ENCODE data around the gene DAPK2.

The DAPK2 gene

DNA sequence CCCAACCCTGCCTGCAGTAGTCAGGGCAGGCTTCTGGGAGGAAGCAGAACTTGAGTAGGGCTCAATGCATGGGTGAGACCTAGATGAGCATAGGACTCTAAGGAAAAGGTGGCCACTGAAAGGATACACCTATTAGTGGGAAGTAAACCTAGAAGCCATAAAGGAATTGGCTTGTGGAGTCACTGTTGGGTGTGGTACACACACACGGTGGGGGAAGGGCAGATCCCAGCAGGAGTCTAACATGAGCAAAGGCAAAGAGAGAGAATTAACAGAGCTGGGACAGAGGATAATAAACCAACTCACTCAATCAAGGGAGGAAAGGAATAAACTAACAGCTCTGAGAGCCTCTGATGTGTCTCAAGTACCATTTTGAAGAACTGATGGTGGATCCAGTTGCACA, 23.1 kb downstream of the DAPK2 start:
- no peak for ATAC-seq

DNA sequence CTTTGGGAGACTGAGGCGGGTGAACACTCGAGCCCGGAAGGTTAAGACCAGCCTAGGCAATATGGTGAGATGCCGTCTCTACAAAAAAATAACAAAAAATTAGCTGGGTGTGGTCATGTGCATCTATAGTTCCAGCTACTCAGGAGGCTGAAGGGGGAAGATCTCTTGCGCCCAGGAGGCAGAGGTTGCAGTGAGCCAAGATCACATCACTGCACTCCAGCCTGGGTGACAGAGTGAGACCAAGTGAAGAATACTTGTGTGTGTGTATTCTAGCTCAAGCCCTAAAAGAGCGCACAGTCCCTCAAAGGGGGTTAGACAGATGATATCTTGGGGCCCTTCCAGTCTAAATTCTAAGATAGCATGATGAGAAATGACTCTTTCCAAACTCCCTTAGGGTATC, 23.7 kb downstream of the DAPK2 start:
- no peak for ATAC-seq

DNA sequence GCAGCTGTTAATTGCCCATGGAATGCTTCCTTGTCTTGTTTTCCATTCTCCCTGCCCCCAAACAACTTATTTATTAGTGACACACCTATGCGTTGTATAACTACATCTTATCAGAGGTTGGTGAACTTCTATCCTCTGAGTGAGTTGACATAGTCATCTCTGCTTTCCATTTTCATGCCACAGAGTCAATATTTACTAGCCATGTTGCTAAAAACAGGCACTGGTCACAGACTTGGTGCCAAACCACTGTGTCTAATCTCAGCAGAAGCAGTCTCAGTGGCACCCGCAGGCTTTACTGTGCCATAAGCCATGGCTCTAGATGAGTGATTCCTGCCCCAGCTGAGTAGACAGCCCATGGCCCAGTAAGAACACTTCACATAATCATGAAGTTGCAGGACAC, 26.5 kb downstream of the DAPK2 start:
- no peak for ATAC-seq

DNA sequence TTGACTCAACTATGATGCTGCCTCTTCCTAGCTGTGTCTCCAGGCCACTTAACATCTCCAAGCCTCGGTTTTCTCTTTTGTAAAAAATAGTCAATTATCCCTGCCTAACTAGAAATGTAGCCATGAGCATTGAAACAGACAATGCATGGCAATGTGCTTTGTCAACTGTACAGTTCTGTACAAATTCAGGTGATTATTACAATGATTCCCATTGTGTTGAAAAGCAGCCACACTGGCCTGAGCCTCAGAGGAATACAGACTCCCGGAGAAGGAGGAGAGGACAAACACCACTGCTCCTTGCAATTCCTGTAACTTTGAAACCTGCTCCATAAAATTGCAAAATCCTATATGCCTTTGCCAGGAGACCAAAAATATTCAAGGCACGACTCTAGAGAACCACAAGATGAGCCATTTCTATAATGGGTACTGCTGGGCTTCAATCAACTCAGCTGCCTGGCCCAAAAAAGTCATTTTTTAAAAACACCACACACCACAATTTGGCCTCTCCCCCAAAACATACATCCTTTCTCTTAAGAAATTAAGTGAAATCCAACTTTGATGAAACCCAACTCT, 28.6 kb downstream of the DAPK2 start:
- no peak for ATAC-seq

DNA sequence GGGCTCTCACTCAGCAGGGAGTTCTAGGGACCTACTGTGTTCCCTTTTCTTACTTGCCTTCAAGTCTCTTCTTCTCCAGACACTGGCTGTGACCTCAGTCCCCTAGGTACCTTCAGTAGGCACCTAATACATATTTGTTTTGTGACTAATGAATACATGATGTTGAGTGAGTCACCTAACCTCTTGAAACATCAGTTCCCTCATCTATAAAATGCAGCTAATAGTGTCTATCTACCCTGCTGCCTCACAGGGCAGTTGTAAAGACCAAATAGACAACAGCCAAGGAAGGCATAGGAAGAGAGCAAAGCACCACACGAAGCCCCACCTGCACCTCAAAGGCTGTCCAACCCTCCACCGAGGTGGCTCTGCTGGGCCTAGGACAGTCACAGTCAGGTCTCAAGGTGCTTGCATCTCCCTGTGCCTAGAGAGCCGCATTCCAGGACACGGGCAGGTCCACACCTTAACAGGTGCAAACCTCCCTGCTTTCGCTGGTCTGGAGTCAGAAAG, 29.1 kb downstream of the DAPK2 start:
- peak; percentile 38 to 80 for ATAC-seq

DNA sequence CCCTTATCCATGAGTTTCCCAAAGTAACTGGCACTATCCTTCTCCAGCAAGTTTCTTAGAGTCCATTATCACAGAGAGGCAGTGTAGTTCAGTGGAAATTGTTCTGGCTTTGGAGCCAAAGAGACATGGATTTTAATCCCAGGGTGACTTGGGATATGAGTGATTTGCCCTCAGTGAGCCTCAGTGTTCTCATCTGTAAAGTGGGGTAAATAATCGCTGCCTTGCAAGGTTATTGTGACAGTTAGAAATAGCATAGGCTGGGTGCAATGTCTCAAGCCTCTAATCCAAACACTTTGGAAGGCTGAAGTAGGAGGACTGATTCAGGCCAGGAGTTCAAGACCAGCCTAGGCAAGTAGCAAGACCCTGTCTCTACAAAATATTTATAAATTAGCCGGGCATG, 30.0 kb downstream of the DAPK2 start:
- no peak for ATAC-seq

DNA sequence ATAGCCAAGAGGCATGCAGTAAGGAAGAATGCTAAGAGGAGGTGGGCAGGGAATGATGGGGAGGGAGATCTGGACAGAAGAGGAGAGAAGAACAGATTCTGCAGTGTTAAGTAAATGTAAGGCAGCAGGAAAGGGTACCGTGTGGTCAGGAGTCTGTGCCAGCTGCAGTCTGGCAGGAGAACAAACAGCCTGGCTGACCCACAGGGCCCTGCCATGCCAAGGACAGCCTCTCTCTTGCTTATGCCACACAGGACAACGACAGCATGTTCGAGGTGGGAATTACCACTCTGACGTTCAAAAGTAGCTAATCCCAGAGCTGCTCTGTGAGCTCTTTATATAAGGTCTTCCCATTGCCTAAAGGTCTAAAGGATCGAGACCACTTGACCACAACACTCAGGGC, 31.3 kb downstream of the DAPK2 start:
- ATAC-seq, result no peak

DNA sequence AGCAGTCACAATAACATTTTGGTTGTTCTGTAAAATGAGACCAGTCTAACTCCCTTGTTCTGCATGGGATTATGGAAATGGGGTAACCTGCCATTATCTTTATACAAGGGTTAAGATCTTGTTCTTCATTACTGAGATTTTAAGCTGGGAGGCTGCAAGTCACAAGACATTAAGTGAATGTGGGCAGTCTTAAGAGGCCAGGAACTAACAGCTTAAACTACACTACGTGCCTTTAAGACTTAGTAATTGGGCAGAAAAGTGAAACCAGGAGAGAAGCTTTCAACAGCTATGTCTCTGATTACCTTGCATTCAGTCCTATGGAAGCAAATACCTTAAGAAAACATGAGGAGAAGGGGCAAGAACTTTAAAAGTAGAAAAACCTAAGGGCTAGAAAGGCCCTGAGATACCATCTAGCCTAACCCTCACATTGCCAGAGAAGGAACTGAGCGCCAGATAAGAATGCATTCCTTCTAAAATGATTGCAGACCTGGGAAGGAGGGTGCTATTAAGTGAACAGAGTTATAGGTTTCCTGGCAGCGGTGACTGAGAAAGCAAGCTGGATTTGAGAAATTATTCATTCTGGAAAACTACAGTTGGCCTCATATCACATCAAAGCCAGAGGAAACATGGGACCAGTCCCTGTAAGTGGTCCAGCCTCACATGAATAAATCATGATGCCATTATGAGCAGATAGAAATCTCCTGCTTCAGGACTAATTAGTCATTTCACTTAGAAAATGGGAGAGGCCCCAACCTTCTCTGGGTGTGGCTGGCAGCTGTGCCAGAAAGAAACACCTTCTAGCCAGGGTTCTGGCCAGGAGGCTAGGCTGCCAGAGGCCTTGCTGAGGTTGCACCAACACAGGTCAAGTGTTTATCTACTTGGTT, 32.9 kb downstream of the DAPK2 start:
- ATAC-seq, result no peak

DNA sequence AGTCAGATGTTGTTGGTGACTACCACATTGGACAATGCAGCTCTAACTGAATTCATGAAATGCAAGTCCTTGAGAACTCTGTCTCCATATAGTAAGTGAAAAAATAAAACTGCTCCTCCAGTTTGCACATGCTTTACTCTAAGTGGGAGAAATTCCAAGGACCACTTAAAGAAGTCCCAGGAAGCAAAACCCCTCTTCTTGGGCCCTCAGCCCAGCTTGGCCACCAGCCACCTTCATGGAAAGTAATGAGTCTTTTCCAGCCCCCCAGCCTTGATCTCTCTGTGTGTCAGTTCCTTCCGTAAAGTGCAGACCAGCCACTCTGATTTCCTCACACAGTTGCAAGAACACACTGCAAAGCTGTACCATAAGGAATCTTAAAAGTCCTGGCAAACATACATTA, 34.5 kb downstream of the DAPK2 start:
- no peak for ATAC-seq

DNA sequence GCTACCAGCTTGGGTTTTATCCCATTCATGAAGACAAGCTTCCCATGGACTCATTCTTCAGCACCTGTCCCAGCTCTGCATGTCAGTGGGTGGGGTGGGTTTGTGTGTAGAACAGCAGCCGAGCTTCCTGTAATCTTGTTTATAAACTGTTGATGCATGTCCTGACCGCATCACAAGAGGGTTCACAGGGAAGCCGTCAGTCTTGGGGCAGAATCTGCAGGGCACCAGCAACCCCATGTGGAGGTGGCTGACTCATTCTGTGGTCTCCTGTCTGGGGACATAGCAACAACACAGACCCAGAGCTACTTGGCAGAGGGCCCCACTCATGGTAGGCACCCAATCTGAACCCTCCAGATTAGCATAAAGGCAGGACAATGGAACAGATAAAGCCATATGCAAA, 35.6 kb downstream of the DAPK2 start:
- ATAC-seq, result peak; percentile 76 to 78

DNA sequence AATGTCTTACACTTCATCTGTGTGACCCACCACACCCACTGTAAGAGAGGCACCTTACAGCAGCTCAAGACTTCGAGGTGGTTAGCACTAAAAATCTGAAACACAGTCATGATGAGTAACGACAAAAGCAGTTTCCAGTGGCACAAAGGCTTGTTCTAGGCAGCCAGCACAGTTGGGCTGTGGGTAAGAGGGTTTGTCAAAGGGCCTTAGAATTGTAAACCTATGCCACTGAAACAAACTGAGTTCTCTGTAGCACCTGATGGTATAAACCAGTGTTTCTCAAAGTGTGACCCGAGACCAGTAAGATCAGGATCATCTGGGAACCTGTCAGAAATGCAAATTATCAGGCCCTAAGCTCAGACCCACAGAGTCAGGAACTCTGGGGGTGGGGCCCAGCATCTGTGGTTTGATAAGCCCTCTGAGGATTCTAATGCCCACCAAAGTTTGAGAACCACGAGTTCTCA, 36.5 kb downstream of the DAPK2 start:
- ATAC-seq, result peak; percentile 81 to 89

DNA sequence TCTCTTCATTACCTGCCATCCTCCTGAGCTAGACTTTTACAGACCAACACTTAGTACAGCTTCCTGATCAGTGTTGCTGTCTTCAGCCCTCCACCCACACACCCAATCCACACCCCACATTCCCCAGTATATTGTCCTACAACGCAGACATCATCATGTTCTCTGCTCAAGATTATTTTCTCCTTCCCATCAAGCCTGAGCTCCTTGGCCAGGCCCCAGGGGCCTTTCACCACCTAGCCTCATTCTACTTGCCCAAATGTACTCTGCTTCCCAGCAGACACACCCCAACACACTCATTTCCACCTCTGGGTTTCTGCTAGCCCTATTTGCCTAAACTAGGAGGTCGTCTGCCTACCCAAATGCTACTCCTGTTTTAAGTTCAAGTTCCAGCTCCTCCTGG, 37.0 kb downstream of the DAPK2 start:
- no peak for ATAC-seq

DNA sequence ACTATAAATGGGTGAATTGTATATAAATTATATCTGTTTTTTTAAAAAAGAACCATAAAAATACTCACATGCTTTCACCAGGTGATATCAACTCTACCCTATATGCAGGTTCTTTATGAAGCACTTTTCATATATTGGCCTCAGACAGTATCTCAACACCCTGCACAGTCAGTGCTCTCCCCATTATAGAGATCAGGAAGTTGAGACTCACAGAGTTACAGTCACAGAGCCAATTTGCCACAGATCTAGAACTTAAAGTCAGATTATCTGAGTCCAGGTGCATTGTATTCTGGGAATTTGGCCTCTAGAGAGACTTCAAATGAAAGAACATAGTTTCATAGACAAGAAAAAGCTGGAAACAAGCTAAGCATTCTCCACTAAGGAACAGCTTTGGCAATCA, 38.1 kb downstream of the DAPK2 start:
- ATAC-seq, result no peak

DNA sequence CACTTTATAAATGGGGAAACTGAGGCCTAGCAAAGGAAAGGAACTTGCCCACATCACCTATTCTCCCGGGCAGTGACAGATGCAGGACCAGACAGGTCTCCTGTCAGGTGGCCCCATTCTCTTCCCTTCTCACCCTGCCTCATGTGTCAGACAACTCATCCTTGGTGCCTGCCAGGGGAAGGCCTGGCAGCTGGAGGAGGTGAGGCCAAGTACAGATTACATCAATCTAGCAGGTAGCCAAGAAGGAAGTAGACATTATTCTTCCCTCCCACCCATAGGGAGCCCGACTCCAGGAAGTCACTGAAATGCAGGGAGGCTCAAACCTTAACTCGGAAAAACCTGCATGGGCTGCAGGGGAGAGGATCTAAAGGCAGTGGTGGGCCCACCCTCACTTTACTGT, 39.6 kb downstream of the DAPK2 start:
- no peak for ATAC-seq

DNA sequence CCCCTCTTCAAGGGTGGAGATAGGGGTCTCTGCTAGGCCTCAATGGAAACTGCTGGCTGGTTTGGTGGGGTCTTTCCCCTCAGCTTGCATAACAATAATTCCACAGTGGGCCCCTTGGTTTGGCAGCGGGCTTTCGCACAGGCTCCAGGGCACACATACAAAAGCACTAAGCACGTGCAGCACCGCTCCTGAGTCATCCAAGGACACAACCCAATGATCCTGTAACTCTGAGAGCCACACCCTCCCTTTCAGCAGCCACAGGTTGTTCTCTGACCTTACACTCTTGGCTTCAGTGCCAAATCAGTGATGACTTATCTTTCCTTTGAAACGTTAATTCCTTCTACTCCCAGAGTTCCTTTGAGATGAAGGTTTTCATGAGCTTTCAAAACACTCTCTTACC, 41.7 kb downstream of the DAPK2 start:
- no peak for ATAC-seq

DNA sequence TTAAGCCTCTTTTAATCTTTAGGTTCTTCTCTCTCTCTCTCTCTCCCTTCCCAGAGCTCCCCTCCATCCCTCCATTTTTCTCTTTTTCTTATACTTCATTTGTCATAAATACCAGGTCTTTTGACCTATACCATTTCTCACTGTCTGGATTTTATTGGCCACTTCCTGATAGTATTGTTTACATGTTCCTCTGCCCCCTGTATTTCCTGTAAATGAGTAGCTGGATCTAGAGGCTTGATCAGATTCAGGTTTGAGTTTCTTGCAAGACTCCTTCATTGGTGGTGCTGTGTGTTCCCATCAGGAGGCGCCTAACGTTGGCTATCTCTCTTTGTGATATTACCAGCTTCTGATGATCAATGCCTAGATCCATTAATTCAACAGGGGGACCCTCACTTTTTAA, 42.2 kb downstream of the DAPK2 start:
- no peak for ATAC-seq

DNA sequence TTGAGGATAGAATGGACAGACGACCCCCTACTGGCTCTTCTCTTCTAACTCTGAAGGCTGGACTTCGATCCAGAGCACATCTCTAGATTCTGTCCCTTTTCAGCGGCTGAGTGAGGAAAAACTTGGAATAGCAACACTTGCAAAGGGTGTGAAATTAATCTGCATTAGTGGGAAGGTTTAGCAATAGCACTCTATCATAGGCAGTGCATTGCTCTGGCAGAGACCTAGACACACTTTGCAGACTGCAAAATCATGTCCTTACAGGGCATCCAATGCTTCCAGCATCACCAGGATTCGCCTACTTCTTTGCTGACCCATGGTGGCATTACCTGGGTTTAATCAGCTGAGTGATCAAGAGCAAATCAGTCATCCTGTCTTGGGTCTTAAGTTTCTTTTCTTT, 43.1 kb downstream of the DAPK2 start:
- no peak for ATAC-seq

DNA sequence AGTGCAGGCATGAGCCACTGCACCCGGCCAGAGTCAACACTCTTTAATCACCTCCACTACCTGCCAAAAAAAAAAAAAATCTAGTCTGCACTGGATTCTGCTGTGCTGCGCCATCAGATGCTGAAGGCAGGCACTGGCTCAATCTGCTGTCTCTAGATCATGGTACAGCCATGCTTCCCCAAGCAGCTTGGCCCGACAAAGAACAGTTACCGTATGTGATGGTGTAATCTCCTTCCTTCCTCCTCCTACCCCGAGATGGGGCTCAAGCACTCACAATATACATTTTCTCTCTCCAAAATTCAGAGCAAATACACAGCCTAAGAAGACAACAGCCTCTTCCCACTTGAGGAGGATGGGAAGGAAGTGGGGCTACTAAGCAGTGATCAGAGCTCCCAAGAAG, 45.1 kb downstream of the DAPK2 start:
- no peak for ATAC-seq

DNA sequence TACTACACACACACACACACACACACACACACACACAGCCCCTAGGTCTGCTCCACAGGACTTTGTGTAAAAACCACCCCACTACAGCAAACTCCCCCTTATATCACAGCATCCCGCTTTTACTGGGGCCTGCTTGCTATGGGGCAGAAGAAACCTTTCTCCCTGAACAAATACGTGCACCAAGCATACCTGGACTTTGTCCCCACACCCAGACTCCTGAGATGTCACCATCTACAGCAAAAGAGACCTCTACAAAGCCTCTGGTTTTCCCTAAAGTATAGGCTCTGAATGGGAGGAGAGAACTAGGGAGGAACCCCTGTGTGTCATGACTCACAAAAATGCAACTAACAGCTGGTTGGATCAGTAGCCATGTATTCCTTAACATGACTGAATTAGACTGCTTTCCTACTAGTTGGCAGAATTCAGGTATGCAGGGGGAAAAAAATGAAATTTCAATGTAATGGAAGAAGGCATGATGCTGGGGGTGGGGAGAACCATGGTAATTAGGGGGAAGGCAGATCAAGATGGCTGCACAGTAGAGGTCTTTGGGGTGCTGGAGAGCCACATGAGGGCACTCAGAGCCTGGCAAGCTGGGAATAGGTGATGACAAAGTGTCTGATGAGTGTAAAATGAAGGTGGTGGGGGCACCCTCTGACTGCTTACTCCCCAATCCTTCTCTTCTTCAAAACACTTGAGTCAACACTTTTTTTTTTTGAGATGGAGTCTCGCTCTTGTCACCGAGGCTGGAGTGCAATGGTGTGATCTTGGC, 45.9 kb downstream of the DAPK2 start:
- ATAC-seq, result no peak

DNA sequence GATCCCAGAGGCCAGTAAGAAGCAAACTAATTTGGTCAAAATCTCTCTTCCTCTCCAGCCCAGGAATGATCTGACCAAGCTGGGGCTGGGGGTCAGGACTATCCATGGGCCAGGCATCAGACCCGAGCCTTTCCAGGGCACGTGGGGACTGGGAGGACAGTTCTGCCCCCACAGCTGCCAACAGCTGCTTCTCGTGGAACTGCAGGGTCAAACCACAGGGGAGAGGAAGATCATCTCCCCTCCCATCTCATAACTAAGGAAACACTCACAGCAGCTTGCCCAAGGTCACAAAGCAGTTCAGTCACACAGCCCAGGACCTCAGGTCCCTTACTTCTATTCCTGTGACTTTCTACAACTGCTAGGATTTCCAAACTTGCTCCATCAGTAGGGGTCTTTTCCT, 47.1 kb downstream of the DAPK2 start:
- no peak for ATAC-seq

DNA sequence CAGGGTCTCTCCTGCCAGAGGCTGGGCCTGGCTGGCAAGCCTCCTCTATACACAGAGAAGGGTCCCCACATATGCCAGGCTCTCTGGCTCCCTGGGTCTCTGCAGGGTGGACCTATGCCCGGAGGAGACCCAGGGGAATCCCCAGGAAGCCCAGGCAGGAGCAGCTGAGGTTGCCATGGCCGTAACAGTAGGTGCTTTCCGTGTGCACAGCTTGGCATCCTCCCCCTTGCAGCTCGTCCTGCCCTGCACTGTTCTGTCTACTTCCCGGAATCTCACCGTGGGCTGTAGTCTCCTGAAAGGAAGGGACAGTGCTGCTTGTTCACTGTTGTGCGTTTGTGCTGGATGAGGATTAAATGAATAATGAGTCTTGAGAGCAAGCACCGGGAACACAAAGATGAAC, 47.8 kb downstream of the DAPK2 start:
- no peak for ATAC-seq

DNA sequence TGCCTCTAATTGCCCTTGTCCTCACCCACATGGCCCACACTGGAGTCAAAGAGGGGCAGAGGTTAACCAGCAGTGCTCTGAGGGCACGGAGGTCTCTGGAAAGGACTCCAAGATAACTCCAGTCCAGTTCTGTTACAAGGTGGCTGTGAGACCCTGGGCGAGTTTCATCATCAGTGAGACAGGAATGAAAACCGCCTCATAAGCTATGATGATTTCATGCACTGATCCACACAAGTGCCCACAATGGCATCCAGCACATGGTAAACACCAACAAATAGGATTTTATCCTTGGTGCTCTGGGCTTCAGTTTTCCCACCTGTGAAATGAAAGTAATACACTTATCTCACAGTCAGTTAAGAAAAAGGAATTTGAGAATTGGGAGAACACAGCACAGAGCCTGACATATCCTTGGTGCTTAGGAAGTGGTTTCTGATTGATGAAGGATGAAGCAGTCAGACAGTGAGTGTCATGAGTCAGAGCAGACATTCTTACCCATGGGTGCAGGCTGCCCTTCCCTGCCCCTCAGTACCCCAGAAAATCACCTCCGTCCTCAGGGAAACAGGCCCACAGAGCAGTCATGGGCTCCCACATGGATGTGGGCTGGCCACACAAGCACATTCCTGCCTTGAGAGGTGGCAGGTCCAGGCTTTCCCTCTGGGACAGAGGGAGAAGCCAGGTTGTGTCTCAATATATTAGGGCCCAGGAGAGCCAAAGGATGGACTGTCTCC, 48.4 kb downstream of the DAPK2 start:
- no peak for ATAC-seq

DNA sequence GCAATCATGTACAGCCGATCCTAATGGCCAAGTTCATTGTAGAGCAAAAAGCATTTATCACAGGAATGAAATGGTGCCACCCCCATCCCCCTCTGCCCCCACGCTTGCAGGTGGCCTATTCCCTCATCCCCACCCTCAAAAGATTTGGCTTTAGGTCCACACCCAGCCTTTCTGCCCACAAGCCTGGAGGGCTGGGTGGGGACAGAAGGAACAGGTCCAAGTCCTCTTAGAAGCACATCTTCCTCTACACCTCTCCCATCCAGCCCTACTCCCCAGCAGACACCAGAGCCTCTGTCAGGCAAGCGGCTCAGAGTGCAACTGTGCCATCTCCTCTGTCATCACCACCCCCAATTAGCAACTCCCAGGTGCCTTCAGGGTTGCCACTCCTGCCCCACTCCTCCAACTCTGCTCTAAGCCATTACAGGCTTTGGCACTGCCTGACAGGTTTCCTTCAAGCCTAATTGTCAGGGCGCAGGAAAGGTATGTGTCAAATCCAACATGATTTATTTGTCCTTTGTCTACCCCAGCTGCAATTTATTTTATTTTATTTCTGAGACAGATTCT, 49.4 kb downstream of the DAPK2 start:
- no peak for ATAC-seq

Measured in activated CD4-positive, CD25-positive, alpha-beta regulatory T cell treated with anti-CD3 and anti-CD28 coated beads, Interleukin-2, amount 50 U/mL, for 24 hours (primary cell).